Inferior parietal cortex (tissue), 1 donor: ENCODE data around the gene ZNF236.
A peak's percentile ranks its signal among the peaks of the same experiment; 100 is the strongest.
"Not testable (repeated sequence)": the region's sequence is repeated elsewhere in the genome, so short reads cannot be mapped to it uniquely, and the experiment has no call there.

ENCODE experiments used
- DNase-seq: peaks from one replicate; pipeline ENCODE4 v3.0.0-alpha.2; 2016; ENCODE audit errors: extremely low spot score

The ZNF236 gene

DNA sequence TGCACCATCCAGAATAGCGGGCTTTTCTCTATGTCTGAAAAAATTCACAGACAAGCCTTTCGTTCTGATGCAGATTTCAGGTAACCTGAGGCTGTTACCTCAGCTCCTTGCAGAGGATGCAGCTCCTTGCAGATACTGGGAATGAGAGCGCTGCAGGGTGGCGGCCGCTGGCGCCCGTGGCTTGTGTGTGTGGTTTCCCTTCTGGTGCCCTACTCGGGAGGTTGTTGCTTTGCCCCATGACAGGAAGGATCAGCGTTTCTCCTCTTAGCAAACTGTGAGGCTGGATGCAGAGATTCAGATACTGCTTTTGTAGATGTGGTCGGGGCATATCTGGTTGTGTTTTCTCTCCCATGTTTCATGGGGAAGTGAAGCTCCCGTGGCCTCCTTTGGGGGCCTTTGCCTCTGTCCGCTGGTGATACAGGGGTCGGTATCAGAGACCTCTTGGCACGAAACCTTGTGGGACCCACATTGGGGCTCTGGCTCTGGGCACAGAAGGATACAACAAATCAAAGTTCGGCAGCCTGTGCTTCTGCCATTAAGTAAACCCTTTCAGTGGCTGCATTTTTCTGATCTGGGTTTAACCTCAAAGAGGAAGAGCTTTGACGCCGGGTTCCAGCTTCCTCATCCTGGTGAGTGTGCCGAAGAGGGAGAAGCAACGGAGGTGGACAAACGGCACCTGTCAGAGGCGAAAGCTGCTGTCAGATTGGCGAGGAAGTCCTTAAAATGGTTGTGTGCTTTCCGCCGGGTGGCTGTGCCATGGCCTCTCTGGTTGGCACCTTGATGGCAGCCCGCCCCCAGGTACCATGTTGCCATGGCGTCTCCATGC is 182.4 kb downstream of the ZNF236 start:
- no peak for DNase-seq

DNA sequence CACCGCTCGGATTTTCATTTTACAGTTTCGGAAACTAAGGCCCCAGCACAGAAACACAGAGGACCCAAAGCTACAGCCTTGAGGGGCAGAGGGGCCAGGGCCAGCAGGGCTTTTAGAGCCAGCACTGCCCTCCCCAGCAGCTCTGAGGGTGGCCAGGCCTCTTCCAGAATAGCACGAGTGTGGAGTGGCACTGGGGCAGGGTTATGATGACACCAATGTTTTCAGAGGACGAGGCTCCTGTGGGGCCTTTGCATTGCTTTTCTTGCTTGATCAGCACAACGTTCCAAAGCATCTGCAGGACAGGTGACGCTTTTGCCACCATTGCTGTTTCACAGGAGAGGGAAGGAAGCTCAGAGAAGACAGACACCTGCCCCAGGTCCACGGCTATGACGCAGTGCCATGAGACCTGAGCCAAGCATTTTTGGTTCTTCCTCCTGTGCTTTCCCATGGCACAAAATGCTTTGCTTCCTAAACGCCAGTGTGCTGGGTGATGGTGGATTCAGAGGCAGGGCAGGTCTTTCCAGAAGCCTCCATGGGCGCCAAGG is 183.4 kb downstream of the ZNF236 start:
- no peak for DNase-seq

DNA sequence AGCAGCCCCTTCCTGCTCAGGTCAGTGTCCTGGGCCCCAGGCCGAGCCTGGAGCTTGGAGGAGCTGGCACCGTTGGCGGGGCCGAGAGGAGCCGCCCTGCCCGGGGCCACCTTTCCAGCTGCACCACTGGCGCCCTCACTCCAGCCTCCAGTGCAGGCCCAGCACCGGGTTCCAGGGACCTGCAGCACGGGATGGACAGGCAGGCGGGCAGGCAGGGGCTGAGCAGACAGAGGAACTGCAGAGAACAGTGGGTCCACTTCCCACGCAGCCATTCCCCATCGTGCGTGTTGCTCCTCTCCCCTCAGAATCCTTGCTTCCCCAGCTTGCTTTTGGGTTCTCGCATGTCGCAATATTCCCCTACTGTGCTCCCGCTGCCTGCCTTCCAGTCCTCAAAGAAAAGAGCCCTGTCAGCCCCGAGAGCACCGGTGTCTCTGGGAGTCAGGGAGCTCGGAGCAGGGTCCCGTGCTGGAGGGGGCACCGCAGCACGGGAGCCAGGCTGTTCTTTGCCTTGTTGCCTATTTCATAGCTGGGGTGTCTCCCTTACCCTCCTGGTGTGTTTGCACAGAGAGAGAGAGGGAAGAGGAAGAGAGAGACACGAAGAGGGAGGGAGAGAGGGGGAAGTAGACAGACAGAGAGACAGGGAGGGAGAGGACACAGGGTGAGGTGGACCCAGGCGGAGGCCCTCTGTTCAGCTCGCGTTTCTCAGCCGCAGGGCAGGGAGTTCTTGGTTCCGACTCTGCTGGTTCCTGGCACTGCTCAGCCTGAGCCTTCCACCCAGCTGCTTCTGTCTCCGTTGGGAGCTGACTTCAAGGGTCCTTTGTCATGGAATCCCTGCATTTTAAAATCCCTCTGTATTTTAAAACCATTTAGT is 184.2 kb downstream of the ZNF236 start:
- DNase-seq: no peak

DNA sequence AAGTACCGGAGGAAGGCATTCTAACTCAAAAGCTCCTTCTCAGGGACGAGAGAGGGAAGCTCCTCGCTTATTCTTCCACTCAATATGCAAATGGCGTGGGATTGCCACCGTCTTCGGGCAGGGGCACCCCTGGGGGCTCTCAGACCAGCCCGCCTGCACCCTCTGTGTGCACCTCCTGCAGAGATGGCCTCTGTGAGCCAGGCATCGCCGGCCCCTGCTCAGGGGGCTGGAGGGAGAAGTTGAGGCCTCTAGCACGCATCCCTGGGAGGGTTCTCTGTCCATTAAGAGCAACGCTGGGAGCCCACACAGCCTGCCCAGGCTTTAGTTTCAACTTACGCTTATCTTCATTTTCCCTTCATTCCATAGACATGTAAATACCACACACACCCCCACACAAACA is 184.9 kb downstream of the ZNF236 start:
- DNase-seq: no peak

DNA sequence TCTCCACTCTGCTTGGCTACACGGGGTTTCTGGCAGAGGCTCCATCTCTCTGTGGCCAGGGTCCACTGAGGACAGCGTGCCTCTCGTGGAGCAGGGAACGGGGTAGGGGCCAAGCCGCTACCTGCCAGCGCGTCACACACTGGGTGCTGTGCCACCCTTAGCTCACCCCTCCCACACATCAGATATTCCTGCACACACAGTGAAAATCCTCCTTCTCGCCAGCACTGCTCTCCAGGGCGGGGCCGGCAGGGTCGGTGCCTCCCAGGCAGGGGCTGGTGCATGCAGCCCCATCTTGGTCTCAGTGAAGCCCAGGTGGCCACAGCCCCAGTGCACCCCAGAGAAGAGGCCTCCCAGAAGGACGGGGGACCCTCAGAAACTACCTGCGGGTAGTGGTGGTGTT is 185.6 kb downstream of the ZNF236 start:
- DNase-seq: no peak

DNA sequence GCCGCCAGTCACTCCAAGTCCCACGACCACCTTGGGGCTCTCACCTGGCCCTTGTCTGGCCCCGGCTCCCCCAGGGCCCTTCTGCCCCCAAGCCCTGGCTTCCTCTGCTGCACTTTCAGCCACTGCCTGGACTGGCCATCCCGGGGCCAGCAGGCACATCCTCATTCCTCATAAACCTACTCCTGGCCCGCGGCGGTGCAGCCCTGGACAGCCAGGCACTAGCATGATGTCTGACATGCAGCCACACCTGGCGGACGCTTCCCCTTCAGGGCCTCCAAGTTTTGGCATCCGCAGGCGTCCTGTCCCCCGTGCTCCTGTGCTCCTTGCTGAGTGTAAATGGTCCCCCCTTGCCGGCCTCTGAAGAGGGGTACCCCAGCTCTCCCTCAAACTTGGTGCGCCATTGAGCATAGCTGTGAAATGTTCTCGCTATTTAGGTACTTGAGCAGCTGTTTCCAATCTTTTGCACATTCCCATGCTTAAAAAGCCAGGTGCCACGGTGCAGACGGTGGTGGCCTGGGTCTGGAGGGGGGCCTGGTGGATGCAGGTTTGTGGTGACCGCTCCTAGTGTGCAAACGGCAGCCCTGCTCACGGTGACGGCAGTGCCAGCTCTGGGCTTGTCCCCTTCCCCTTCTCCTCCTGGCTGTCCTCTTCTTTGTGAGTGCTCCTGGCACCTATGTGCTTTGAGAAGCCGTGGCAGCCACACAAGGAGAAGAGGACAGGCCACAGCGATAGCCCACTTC is 186.4 kb downstream of the ZNF236 start:
- no peak for DNase-seq

DNA sequence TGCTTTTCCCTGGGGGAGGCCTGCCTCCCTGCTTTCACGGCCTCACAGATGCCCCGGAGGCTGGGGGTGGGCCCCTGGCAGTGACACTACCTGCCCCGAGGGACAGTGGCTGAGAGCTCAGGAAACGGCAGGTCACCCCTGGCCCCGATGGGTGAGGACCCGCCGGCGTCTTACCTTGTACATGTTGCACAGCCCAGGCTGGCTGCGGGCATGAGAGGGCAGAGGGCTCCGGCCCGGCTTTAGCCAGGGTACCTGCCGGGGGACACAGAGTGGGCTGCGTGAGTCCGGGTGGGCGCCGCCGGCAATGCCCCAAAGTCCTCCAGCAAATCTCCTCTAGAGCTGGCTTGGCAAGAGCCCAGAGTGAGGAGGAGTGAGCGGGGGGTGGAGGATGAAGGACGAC is 187.3 kb downstream of the ZNF236 start:
- no peak for DNase-seq

DNA sequence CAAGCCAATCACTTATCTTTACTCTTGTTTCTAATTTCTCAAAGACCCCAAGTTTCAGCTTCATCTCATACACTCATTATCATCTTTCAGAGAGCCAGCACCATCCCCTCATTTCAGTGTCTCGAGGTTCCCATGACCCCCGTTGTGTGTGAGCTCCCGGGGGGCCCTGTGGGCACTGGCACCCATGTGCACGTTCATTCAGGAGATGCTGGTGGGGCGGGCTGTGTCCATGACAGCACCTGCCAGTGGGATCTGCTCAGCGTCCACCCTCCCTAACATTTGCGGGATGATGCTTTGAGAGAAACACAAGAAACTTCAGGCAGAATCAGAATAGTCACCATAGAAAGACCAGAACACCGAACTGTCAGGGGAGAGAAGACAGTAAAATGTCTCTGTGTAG is 189.8 kb downstream of the ZNF236 start:
- no peak for DNase-seq

DNA sequence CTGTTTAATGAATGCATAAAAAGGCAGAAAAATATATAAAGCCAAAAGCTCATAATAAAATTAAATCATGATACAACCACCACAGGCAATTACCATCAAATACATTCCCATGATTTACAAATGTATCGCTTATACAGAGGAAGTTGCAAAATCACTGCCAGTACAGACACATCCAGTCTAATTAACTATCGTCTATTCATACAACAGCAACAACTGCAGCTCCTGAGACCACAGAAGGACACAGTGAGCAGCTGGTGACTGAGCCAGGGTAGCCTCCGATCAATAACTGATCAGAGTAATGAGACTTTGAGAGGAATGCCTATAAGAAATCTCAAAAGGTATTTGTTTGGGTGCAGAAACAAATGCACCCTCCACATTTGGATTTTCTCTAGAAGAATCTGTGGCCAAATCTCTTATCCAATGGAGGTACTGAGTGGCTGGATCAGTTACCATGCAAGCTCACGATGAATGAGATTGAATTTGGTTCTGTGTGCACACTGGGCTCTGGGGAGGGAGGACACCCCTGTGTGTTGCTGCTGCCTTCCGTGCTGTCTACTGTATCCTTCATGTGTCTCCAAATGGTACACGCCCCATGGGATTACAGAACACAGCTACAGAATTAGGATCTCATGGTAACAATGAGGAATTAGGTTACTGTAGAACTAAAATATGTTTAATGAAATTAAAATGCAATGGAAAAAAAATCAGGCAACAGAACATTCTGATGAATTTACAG is 190.6 kb downstream of the ZNF236 start:
- no peak for DNase-seq

DNA sequence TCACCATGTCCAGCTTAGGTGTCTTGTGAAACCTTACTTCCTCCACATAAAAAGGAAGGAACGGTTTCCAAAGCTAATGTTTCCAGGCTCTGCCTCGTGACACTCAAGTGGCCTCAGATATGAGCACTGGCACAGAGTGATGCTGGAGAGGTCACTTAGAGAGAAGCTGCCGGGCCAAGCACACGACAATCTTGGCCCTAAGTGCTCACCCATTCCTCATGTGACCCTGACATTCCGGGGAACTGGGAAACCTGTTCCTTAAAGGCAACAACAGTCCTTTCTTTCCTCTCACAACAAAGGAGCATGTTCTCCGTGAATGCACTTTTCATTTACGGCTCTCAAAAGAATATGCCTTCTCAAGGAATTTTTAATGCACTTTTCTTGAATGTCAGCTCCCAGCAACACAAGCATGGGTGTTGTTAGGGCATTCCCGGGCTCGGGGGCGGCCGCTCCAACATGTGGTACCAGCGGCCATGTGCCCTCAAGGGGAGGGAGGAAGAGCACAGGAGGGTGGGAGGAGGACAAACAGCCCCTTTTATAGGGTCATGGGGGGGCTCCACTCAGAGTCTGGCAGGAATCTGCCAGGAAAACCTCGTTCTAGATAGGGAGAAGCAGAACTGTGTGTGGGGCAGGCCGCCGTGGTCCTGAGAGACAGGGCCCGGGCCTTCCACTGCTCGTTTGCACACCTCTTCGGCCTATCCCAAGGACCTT is 191.6 kb downstream of the ZNF236 start:
- DNase-seq: peak; percentile 59

DNA sequence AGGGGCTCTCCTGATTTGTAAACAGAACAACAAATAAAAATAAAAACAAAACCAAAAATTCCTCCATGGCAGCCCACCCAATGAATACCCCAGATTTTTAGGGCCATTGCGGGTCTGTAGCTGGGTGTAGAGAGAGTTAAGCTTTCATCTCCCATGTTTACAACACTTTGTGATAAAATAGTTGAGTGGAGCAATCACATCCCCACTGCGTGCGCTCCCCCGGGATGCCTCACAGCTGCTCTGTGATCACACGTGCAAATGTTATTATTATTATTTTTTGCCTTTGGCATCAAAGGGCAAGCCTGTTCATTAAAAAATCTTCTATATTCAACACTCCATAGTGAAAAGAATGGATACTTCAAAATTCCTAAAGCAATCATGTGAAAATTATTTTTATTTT is 192.2 kb downstream of the ZNF236 start:
- no peak for DNase-seq

DNA sequence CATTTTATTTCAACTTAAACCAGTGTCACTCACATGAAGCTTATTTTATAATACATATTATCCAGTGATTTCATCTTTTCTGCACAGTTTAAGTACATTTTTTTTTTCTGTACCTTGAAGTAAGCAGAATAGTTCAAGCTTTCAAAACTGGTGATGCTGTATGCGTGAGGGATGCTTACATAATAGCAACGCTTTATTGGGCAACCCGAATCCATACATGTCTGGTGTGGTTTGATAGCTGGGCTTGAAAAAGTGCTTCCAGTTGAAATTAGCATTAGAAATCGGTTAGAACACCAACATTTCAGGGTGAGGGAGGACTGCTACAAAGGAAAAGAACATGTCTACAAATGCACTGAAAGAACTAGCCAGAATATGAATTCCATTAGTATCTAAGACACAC is 192.8 kb downstream of the ZNF236 start:
- no peak for DNase-seq

DNA sequence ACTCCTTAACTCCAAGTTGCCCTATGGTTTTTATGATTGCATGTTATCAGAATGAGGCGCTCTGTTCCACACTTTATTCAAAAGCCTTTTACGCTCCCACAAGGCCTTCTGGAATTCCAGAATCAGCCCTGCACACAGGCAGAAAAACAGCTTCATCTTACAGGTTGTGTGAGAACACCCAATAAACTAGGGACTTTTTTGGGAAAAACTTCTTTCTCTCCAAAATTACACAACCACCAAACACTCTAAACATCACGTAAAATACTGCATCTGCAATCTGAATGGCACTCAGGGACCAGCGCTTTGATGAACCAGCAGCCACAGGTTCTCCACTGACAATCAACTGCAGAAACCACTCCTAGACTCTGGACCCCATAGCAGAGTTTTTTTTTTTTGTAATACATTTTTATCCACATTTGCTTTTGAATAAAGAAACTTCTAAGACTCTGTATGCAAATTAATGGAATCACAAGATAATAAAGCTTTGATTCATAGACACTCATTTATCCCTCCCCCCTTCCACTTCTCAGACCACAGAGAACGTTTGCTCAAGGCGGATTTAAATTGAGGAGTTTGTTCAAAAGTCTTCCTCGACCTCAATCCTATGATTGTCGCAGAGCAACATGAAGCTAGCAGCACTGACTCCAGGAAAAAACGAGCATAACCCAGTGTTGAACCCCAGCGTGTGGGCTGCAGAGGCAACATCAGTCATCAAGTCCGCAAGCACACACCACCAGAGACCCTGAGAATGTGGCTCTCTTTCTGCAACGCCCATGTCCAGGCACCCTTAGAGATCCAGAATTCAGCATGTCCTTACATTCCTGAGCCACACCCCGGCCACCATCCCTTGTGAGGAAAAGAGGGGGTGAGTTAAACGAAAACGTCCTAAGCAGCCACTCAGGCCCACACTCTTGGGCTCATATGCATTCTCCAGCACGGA is 193.7 kb downstream of the ZNF236 start:
- DNase-seq: no peak

DNA sequence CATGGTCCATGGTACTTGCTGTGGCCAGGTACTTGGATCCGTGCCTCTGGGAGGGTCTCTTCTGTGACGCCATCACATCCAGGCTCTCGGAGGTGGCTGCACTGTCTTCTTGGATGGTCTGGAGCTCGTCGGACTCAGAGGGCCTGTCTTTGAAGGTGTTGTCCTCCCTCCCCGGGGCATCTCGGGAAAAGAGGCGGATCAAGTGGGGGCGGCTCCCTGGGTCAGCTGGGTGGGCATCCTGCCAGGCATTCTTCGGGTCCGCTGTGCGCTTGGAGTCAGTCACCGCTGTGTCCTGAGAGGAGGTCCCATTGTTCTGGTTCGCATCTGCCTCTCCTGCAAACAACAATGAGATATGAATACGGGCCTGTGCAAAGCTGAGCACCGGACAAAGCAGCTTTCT is 194.6 kb downstream of the ZNF236 start:
- peak; percentile 90 for DNase-seq

DNA sequence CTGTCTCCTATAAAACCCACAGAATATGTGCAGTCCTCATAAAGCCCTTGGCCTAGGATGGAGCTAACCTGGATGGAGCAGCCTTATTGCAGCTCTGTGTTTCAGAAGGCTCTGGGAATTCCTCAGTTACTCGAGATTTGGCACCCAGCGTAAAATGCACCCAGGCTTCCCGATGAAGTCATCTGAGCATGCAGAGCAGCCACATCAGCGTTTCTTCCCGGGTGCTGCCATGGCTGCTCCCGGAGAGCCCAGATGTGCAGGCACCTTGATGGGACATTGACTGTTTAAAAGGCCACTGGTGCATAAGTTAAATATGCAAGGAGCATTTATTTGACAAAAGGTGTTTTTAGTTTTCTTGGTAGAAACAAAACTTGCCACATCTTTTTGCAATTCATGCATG is 195.0 kb downstream of the ZNF236 start:
- DNase-seq: no peak

DNA sequence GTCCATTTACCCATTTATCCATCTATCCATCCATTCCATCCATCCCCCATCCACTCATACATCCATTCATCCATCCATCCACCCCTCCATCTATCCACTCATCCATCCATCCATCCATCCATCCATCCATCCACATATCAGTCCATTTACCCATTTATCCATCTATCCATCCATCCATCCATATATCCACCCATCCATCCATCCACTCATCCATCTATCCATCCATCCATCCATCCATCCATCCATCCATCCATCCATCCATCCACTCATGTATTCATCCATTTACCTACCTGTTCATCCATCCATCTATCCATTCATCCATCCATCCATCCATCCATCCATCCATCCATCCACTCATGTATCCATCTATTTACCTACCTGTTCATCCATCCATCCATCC is 196.3 kb downstream of the ZNF236 start:
- DNase-seq: not testable (repeated sequence)

DNA sequence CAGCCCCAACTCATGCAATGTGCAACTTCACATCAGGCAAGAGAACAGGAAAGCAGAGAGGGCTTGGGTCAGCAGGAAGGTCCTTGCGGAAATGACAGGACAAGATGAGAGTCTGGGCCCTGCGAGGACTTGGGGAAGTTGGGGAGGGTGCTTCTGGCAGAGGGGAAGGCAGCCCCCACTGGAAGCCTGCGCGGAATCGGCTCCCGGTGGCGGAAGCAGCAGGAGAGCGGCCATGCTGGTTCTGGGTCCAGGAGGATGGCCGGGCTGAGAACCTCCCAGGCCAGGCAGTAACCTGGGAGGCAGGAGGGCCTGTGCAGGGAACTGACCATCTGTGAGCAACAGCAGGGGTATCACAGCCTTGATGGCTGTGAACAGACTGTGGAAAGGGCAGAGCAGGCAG is 197.3 kb downstream of the ZNF236 start:
- DNase-seq: no peak
